Parathyroid adenoma (tissue), 2 donors: ENCODE data around the gene KCNB1.
"Not testable (repeated sequence)": the region's sequence is repeated elsewhere in the genome, so short reads cannot be mapped to it uniquely, and the experiment has no call there.

Source experiments
- H2AFZ ChIP-seq: fragments of 300-600 bp; sonication (generic); one replicate; pipeline ENCODE4 v1.7.0; 2017; ENCODE audit warnings: antibody characterized with exemption, mild to moderate bottlenecking
- H3K27ac ChIP-seq: fragments of 300-600 bp; sonication (generic); one replicate; pipeline ENCODE4 v1.7.0; 2017
- H3K27me3 ChIP-seq: fragments of 300-600 bp; sonication (generic); one replicate; pipeline ENCODE4 v1.7.0; 2017; ENCODE audit warnings: low read length; ENCODE audit not compliant: control insufficient read depth, insufficient read depth
- H3K36me3 ChIP-seq: fragments of 300-600 bp; sonication (generic); one replicate; pipeline ENCODE4 v1.7.0; 2017; ENCODE audit warnings: low read length; ENCODE audit not compliant: control insufficient read depth, insufficient read depth
- H3K4me1 ChIP-seq: fragments of 300-600 bp; sonication (generic); one replicate; pipeline ENCODE4 v1.7.0; 2017; ENCODE audit warnings: control low read depth
- H3K4me2 ChIP-seq: fragments of 300-600 bp; sonication (generic); one replicate; pipeline ENCODE4 v1.7.0; 2017; ENCODE audit warnings: low read length
- H3K4me3 ChIP-seq: fragments of 300-600 bp; sonication (generic); one replicate; pipeline ENCODE4 v1.7.0; 2017; ENCODE audit warnings: low read depth, low read length
- H3K79me2 ChIP-seq: fragments of 300-600 bp; sonication (generic); one replicate; pipeline ENCODE4 v1.7.0; 2017; ENCODE audit warnings: control low read depth
- H3K9ac ChIP-seq: fragments of 300-600 bp; sonication (generic); one replicate; pipeline ENCODE4 v1.7.0; 2017; ENCODE audit warnings: mild to moderate bottlenecking
- H3K9me3 ChIP-seq: fragments of 300-600 bp; sonication (generic); one replicate; pipeline ENCODE4 v1.7.0; 2017; ENCODE audit warnings: low read length; ENCODE audit not compliant: control insufficient read depth
- TF ChIP-seq, protein P1 (sequence below): fragments of 300-600 bp; sonication (generic); IDR thresholded peaks from one replicate; pipeline ENCODE4 v1.7.0; 2017; ENCODE audit warnings: antibody characterized with exemption, mild to moderate bottlenecking
- donor health status: primary hyperparathyroidism.

Gene KCNB1

DNA sequence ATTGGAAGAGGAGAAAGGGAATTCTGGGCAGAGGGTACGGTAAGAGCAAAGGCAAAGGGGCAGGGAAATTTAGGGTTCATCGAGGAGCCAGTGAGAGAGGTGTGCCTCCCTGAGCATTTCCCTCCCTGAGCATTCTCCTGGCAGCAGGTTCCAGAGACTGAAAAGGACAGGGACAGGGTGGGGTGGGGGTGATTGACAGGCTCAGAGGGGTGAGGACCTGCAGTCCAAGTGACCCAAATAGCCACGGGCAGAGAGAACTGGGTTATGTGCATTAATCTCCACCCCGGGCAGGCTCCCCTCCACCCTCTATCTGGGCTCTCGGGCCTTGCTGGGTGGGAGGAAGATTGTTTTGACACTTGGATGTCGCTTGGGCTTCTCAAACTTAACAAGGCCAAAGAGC is 69.5 kb downstream of the KCNB1 start:
- Histone ChIP-seq H3K9me3 (no peaks in the 10 kb centered on the region), H3K27ac (no peak overlapping the region), H3K4me3 (no peak overlapping the region), H3K4me2 (no peak overlapping the region), H3K36me3 (no peaks in the 10 kb centered on the region), H3K27me3 (no peaks in the 10 kb centered on the region), H2AFZ (no peak overlapping the region), H3K4me1 (no peaks in the 10 kb centered on the region), H3K79me2 (no peaks in the 10 kb centered on the region), H3K9ac (no peak overlapping the region)
- TF ChIP-seq, protein P1, sequence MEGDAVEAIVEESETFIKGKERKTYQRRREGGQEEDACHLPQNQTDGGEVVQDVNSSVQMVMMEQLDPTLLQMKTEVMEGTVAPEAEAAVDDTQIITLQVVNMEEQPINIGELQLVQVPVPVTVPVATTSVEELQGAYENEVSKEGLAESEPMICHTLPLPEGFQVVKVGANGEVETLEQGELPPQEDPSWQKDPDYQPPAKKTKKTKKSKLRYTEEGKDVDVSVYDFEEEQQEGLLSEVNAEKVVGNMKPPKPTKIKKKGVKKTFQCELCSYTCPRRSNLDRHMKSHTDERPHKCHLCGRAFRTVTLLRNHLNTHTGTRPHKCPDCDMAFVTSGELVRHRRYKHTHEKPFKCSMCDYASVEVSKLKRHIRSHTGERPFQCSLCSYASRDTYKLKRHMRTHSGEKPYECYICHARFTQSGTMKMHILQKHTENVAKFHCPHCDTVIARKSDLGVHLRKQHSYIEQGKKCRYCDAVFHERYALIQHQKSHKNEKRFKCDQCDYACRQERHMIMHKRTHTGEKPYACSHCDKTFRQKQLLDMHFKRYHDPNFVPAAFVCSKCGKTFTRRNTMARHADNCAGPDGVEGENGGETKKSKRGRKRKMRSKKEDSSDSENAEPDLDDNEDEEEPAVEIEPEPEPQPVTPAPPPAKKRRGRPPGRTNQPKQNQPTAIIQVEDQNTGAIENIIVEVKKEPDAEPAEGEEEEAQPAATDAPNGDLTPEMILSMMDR = no peak

DNA sequence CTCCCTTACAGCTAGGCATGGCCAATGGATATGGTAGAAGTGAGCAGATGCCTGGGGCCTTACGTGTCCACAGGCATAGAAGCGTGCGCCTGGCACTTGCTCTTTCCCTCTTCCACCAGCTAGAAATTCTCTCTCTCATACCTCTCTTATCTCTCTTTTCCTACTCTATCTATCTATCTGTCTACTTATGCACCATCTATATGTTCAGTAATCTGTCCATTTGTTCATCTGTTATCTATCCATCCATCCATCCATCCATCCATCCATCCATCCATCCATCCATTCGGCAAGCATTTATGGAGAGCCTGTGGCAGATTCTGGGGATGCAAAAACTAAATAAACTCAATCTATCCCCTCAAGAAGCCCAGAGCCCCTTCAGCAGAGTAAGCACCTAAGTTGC is 70.2 kb downstream of the KCNB1 start:
- no peaks in the 10 kb centered on the region for H3K4me1 ChIP-seq
- no peak overlapping the region for H3K27ac ChIP-seq

DNA sequence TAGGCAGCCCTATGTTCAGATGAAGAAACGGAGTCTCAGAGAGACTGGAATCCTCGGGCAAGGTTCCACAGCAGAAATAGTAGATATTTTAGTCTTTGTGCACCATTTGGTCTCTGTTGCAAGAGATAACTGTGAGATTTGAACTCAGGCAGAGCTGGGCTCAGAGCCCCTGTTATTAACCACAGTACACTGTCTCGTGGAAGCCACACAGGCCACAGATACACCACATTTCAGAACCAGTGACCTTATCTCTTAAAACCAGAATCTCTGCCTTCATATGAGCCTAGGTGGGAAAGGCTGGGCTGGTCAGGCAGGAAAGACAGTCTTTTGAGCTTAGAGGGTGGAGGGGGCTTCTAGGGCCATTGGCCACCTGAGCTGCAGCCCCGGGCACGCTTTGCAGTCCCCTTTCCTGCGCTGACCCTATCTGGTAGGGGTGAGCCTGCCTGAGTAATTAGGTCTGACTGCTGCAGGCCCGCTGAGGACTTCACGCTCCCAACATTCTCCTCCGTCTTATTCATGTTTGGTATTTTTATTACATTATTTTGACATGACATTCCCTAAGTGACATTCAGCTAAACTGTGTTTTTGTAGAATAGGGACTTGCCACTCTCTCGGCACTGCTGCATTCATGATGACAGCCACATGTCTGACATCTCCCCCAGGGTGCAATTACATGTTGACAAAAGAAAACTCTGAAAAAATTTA is 71.1 kb downstream of the KCNB1 start:
- Histone ChIP-seq H3K4me3 (no peak overlapping the region), H3K79me2 (no peaks in the 10 kb centered on the region), H2AFZ (no peak overlapping the region), H3K9ac (no peak overlapping the region), H3K27ac (no peak overlapping the region), H3K4me2 (no peak overlapping the region), H3K36me3 (no peaks in the 10 kb centered on the region), H3K9me3 (no peaks in the 10 kb centered on the region), H3K27me3 (no peaks in the 10 kb centered on the region), H3K4me1 (no peaks in the 10 kb centered on the region)
- TF ChIP-seq, protein P1 = no peak

More for the DNA sequence above, 70.2 kb downstream of the KCNB1 start:
- Histone ChIP-seq H3K9me3 (no peaks in the 10 kb centered on the region), H3K9ac (no peak overlapping the region), H3K4me3 (no peak overlapping the region), H2AFZ (no peak overlapping the region), H3K27me3 (no peaks in the 10 kb centered on the region), H3K79me2 (no peaks in the 10 kb centered on the region), H3K4me2 (no peak overlapping the region), H3K36me3 (no peaks in the 10 kb centered on the region)
- TF ChIP-seq, protein P1 = no peak

DNA sequence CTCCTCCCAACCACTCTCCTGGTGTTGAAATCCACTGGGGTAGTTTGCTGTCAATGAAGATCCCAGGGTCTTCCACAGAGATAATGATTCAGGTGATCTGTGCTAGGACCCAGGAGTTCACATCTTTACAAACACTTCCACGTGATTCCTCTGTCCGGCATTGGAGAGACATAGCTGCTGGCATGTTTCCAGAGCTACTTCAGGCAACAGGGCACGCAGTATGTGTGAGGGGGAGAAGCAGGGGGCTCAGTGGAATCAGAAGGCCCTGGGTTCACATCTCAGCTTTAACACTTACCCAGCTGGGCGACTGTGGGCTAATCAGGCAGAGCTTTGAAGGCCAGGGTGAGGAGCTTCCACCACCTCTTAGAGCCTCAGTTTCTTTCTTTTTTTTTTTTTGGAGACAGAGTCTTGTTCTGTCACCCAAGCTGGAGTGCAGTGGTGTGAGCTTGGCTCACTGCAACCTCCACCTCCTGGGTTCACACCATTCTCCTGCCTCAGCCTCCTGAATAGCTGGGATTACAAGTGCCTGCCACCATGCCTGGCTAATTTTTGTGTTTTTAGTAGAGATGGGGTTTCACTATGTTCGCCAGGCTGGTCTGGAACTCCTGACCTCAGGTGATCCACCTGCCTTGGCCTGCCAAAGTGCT is 72.4 kb downstream of the KCNB1 start:
- not testable (repeated sequence) for H3K4me2 ChIP-seq, H3K79me2 ChIP-seq, H3K27ac ChIP-seq

DNA sequence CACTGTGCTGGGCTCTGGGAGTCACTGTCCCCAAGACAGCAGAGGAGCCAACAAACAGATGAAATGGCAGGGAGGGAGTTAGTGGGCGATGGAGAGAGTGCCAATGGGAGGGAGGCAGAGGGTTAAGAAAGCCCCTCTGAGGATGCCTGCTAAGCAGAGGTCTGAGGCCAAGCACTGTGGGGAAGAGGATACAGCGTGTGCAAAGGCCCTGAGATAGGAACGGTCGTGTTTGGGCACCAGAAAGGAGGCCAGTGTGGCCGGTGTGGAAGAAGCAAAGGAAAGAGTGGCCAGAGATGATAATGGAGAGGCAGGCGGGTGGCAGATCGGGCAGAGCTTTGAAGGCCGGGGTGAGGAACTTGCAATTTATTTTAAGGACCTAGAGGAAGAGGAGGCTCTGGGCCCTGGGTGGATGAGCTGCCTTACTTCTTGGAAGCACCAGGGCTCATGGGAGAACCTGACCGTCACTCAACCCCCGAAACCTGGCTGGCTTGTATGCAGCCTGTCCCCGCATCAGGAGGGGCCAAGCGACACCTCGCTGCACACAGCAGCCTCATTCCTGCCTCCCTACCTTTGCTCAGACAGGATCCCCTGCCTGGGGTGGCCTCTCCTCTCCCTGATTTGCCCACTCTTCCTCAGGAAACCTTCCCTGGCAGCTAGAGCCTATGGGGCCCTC is 73.0 kb downstream of the KCNB1 start:
- Histone ChIP-seq H3K4me1 (no peaks in the 10 kb centered on the region), H3K36me3 (no peaks in the 10 kb centered on the region), H3K27ac (no peak overlapping the region)

More for the DNA sequence above, 72.4 kb downstream of the KCNB1 start:
- H3K27me3 ChIP-seq, H3K9me3 ChIP-seq, H3K36me3 ChIP-seq, H2AFZ ChIP-seq, H3K4me1 ChIP-seq, H3K4me3 ChIP-seq, H3K9ac ChIP-seq: not testable (repeated sequence)

More for the DNA sequence above, 73.0 kb downstream of the KCNB1 start:
- H3K4me2 ChIP-seq = no peak overlapping the region
- no peaks in the 10 kb centered on the region for H3K27me3 ChIP-seq
- no peak overlapping the region for H3K9ac ChIP-seq
- TF ChIP-seq, protein P1 = no peak
- H3K4me3 ChIP-seq = no peak overlapping the region
- no peaks in the 10 kb centered on the region for H3K9me3 ChIP-seq
- H2AFZ ChIP-seq = no peak overlapping the region
- H3K79me2 ChIP-seq = no peaks in the 10 kb centered on the region
